Prostate gland (tissue), 2 donors: ENCODE measurements around the gene SLC6A16. TPM values are rescaled to one million over a fixed set of nuclear protein-coding genes. Genes with fewer than 3 reads are reported as not detected.
"Not testable (repeated sequence)": the region's sequence is repeated elsewhere in the genome, so short reads cannot be mapped to it uniquely, and the experiment has no call there.

ENCODE experiments used
- DNase-seq: peaks from one replicate; pipeline ENCODE4 v3.0.0-alpha.2; 2019; ENCODE audit warnings: low spot score
- H3K27ac ChIP-seq, 2 donors: fragments of 200-600 bp; sonication (generic); 2 replicates each; pipeline ENCODE4 v1.5.1; 2017 to 2019
- H3K27me3 ChIP-seq: fragments of 200-600 bp; sonication (generic); replicated peaks from 2 replicates; pipeline ENCODE4 v1.5.1; 2019; ENCODE audit not compliant: insufficient read depth
- H3K36me3 ChIP-seq, 2 donors: fragments of 200-600 bp; sonication (generic); 1 replicate in 1 of 2; 2 replicates in 1 of 2; pipeline versions ENCODE4 v1.5.1 to v1.8.1; 2017 to 2019
- H3K4me1 ChIP-seq: fragments of 200-600 bp; sonication (generic); replicated peaks from 2 replicates; pipeline ENCODE4 v1.5.1; 2019
- H3K4me3 ChIP-seq, 2 donors: fragments of 200-600 bp; sonication (generic); 2 replicates each; pipeline ENCODE4 v1.5.1; 2017 to 2019
- H3K9me3 ChIP-seq: fragments of 200-600 bp; sonication (generic); 2 replicates; pipeline ENCODE4 v1.5.1; 2017
- CTCF ChIP-seq, 4 experiments: fragments of 200-600 bp in 2 of 4; fragments of 450-650 bp in 2 of 4; sonication (generic) in 2 of 4; IDR thresholded peaks; 1 replicate in 3 of 4; 2 replicates in 1 of 4; pipeline ENCODE4 v1.5.1; 2016 to 2019; ENCODE audit warnings: antibody characterized with exemption in 4 of 4, mild to moderate bottlenecking in 2 of 4, moderate library complexity in 2 of 4
- POLR2A ChIP-seq: fragments of 450-650 bp; IDR thresholded peaks from one replicate; pipeline ENCODE4 v1.6.1; 2016; ENCODE audit warnings: antibody characterized with exemption, mild to moderate bottlenecking
- POLR2AphosphoS5 ChIP-seq: sonication (generic); formaldehyde crosslinking; IDR thresholded peaks from one replicate; pipeline ENCODE4 v1.6.1; 2017; ENCODE audit warnings: antibody characterized with exemption
- WGBS: methylation state at CpG from one replicate; pipeline ENCODE4 v1.1.5; 2018; 5-methylcytosine and 5-hydroxymethylcytosine counted together
- intact Hi-C: fragments of 100-400 bp; cut with DNase I; formaldehyde crosslinking; loops from one replicate; pipeline ENCODE4 v1.14.2; 2022
- total RNA-seq, 2 donors: library from RNA; depleted of rRNA; stranded (reverse); fragments of >200 nt; gene quantifications; one replicate each; pipeline ENCODE4 v1.1.0, GENCODE V29; 2016

Gene SLC6A16
- total RNA-seq, 2 donors from 2014 or later, result 0.59 to 4.3 TPM

- TF ChIP-seq POLR2AphosphoS5 (no peak), POLR2A (no peak), CTCF (IDR thresholded peaks at IDR 0.05) (no peak)
- no peaks in the 10 kb centered on the region for H3K9me3 ChIP-seq
- no peaks in the 10 kb centered on the region for H3K36me3 ChIP-seq
- no peak for DNase-seq
- WGBS, result 95% methylated on average over 1 of the region's 1 CpG
- no peak overlapping the region for H3K27ac ChIP-seq
- no peaks in the 10 kb centered on the region for H3K27me3 ChIP-seq
- intact Hi-C loops, result no loop called here
- H3K4me1 ChIP-seq, result no peaks in the 10 kb centered on the region
- no peak overlapping the region for H3K4me3 ChIP-seq
Measured at GRCh38 chr19:49315111-49315510, 9.9 kb downstream of the SLC6A16 start.

- Histone ChIP-seq H3K4me3 (no peak overlapping the region), H3K9me3 (no peaks in the 10 kb centered on the region), H3K27me3 (no peaks in the 10 kb centered on the region), H3K36me3 (no peaks in the 10 kb centered on the region), H3K27ac (no peak overlapping the region), H3K4me1 (no peaks in the 10 kb centered on the region)
- TF ChIP-seq CTCF (IDR thresholded peaks at IDR 0.05) (no peak), POLR2AphosphoS5 (no peak), POLR2A (no peak)
- intact Hi-C loops, result no loop called here
- WGBS, result 92% methylated on average over 6 of the region's 6 CpGs
- no peak for DNase-seq
Measured at GRCh38 chr19:49309087-49309486, 15.9 kb downstream of the SLC6A16 start.

GRCh38 chr19:49306734-49307133 lies 18.3 kb downstream of the SLC6A16 start:
- H3K36me3 ChIP-seq, intact Hi-C loops, H3K27ac ChIP-seq, DNase-seq, H3K4me3 ChIP-seq, H3K27me3 ChIP-seq, H3K9me3 ChIP-seq, H3K4me1 ChIP-seq: not testable (repeated sequence)
- 81% methylated on average over 7 of the region's 7 CpGs for WGBS

- no peak for DNase-seq
- H3K27me3 ChIP-seq, result no peaks in the 10 kb centered on the region
- H3K27ac ChIP-seq, result no peak overlapping the region
- TF ChIP-seq POLR2A (no peak), POLR2AphosphoS5 (no peak), CTCF (IDR thresholded peaks at IDR 0.05) (no peak)
- 79% methylated on average over 5 of the region's 5 CpGs for WGBS
- no peaks in the 10 kb centered on the region for H3K4me1 ChIP-seq
- no peaks in the 10 kb centered on the region for H3K9me3 ChIP-seq
- no peaks in the 10 kb centered on the region for H3K36me3 ChIP-seq
- intact Hi-C loops, result no loop called here
- H3K4me3 ChIP-seq, result no peak overlapping the region
Measured at GRCh38 chr19:49301866-49302252, 23.1 kb downstream of the SLC6A16 start.

- H3K27ac ChIP-seq, result no peak overlapping the region
- WGBS, result 42% methylated on average over 4 of the region's 8 CpGs
- H3K9me3 ChIP-seq, result no peaks in the 10 kb centered on the region
- no peaks in the 10 kb centered on the region for H3K4me1 ChIP-seq
- H3K27me3 ChIP-seq, result no peaks in the 10 kb centered on the region
- no peak for TF ChIP-seq POLR2AphosphoS5
- TF ChIP-seq CTCF (IDR thresholded peaks at IDR 0.05), result peak in 3 of 4 experiments; percentile 50 to 67 (median 67)
- peak; percentile 46 for DNase-seq
- H3K4me3 ChIP-seq, result no peak overlapping the region
- H3K36me3 ChIP-seq, result no peaks in the 10 kb centered on the region
- intact Hi-C loops, result no loop called here
Measured at GRCh38 chr19:49301165-49301865, 23.7 kb downstream of the SLC6A16 start.

GRCh38 chr19:49298653-49299052 lies 26.3 kb downstream of the SLC6A16 start:
- DNase-seq, H3K4me3 ChIP-seq, H3K4me1 ChIP-seq, H3K9me3 ChIP-seq, H3K36me3 ChIP-seq, H3K27me3 ChIP-seq, H3K27ac ChIP-seq, intact Hi-C loops: not testable (repeated sequence)
- WGBS, result 91% methylated on average over 3 of the region's 3 CpGs
